HG03571 (cell line): ENCODE results near the gene BIRC6.
"Not testable (repeated sequence)": the region's sequence is repeated elsewhere in the genome, so short reads cannot be mapped to it uniquely, and the experiment has no call there.

Source experiments
- ATAC-seq: cut with Tn5 transposase; IDR thresholded peaks from one replicate; pipeline ENCODE4 v1.9.1; 2021; ENCODE audit not compliant: unreplicated experiment

The BIRC6 gene

GRCh38 chr2:32356681-32357317, at the start of gene BIRC6:
Gene BIRC6, plus strand, starts transcription at chr2:32357023. Its CDS starts 139 bp downstream, at chr2:32357162.
- ATAC-seq = peak; percentile 77

GRCh38 chr2:32310577-32310976, 46.2 kb upstream of the BIRC6 start:
- ATAC-seq = no peak

GRCh38 chr2:32314886-32315285, 41.9 kb upstream of the BIRC6 start:
- no peak for ATAC-seq

GRCh38 chr2:32328679-32329078, 28.1 kb upstream of the BIRC6 start:
- ATAC-seq = not testable (repeated sequence)

- ATAC-seq = not testable (repeated sequence)
These were observed 27.4 kb upstream of the BIRC6 start for GRCh38 chr2:32329180-32329980.

GRCh38 chr2:32330136-32330535, 26.7 kb upstream of the BIRC6 start:
- ATAC-seq = no peak

- no peak for ATAC-seq
These were observed 14.0 kb upstream of the BIRC6 start for GRCh38 chr2:32342801-32343200.

- not testable (repeated sequence) for ATAC-seq
These were observed 6.0 kb upstream of the BIRC6 start for GRCh38 chr2:32350797-32351196.

- no peak for ATAC-seq
These were observed 695 bp upstream of the BIRC6 start for GRCh38 chr2:32355976-32356680.

- peak; percentile 9 for ATAC-seq
These were observed 691 bp downstream of the BIRC6 start for GRCh38 chr2:32357318-32358110.

GRCh38 chr2:32358111-32358482, 1.3 kb downstream of the BIRC6 start:
- ATAC-seq = no peak

GRCh38 chr2:32360416-32360815, 3.6 kb downstream of the BIRC6 start:
- no peak for ATAC-seq

GRCh38 chr2:32362997-32363396, 6.2 kb downstream of the BIRC6 start:
- ATAC-seq = not testable (repeated sequence)

GRCh38 chr2:32363597-32363996, 6.8 kb downstream of the BIRC6 start:
- ATAC-seq = peak; percentile 74

- ATAC-seq = not testable (repeated sequence)
These were observed 7.5 kb downstream of the BIRC6 start for GRCh38 chr2:32364290-32364689.

- ATAC-seq = not testable (repeated sequence)
These were observed 8.9 kb downstream of the BIRC6 start for GRCh38 chr2:32365679-32366078.

- ATAC-seq = no peak
These were observed 9.8 kb downstream of the BIRC6 start for GRCh38 chr2:32366595-32366994.

GRCh38 chr2:32369222-32369621, 12.4 kb downstream of the BIRC6 start:
- no peak for ATAC-seq

GRCh38 chr2:32370942-32371341, 14.1 kb downstream of the BIRC6 start:
- not testable (repeated sequence) for ATAC-seq

- ATAC-seq = no peak
These were observed 15.8 kb downstream of the BIRC6 start for GRCh38 chr2:32372519-32373182.
